IMR-90 (cell line): ENCODE results near the gene FIGLA. TPM values are rescaled to one million over a fixed set of nuclear protein-coding genes. Genes with fewer than 3 reads are reported as not detected.

Source experiments
- ATAC-seq: fragments of 200-7000 bp; cut with Tn5 transposase; 2 replicates; pipeline ENCODE4 v1.9.1; 2020; ENCODE audit warnings: low read depth, mild to moderate bottlenecking, moderate library complexity
- BruUV-seq: library from RNA; stranded (reverse); fragments of 400-500 nt; replicated peaks from 2 replicates; lab custom pipeline; 2021; lab: Mats Ljungman, UMichigan
- CTCF ChIA-PET: fragments of 300-600 bp; formaldehyde crosslinking; extraction: SDS; loops from one replicate; lab custom pipeline; 2021; ENCODE audit warnings: antibody characterized with exemption; lab: Yijun Ruan, JAX
- POLR2A ChIA-PET: fragments of 300-600 bp; sonication (Branson Sonifier 250); formaldehyde crosslinking; loops from one replicate; lab custom pipeline; 2022; ENCODE audit warnings: antibody characterized with exemption; ENCODE audit not compliant: unreplicated experiment; lab: Charles Lee
- DNase-seq: peaks from one replicate; pipeline ENCODE4 v3.0.0; 2013
- H2AFZ ChIP-seq: replicated peaks from 2 replicates; pipeline ENCODE3; 2013; ENCODE audit warnings: low read length, mild to moderate bottlenecking; ENCODE audit not compliant: poor library complexity
- H2AK5ac ChIP-seq: 2 replicates; pipeline ENCODE4 v1.6.1; 2013; ENCODE audit warnings: low read depth, low read length, inconsistent platforms
- H2AK9ac ChIP-seq: replicated peaks from 2 replicates; pipeline ENCODE3; 2013; ENCODE audit warnings: mild to moderate bottlenecking, low read depth, low read length, moderate library complexity; ENCODE audit not compliant: poor library complexity
- H2BK120ac ChIP-seq: 2 replicates; pipeline ENCODE4 v1.6.1; 2013; ENCODE audit warnings: low read depth, low read length, inconsistent platforms
- H2BK15ac ChIP-seq: 3 replicates; pipeline ENCODE4 v1.6.1; 2013; ENCODE audit warnings: low read depth, low read length, inconsistent platforms
- H2BK20ac ChIP-seq: 2 replicates; pipeline ENCODE4 v1.6.1; 2013; ENCODE audit warnings: low read depth, mild to moderate bottlenecking, inconsistent platforms, low read length, moderate library complexity
- H2BK5ac ChIP-seq: 2 replicates; pipeline ENCODE4 v1.6.1; 2013; ENCODE audit warnings: mild to moderate bottlenecking, low read depth, low read length, inconsistent platforms; ENCODE audit not compliant: poor library complexity, severe bottlenecking
- H3K14ac ChIP-seq: replicated peaks from 2 replicates; pipeline ENCODE4 v1.6.1; 2013; ENCODE audit warnings: low read depth, low read length, inconsistent platforms
- H3K18ac ChIP-seq: 2 replicates; pipeline ENCODE4 v1.6.1; 2013; ENCODE audit warnings: low read depth, low read length, control low read depth
- H3K23ac ChIP-seq: 2 replicates; pipeline ENCODE4 v1.6.1; 2013; ENCODE audit warnings: low read depth, low read length, inconsistent platforms
- H3K27ac ChIP-seq: 2 replicates; pipeline ENCODE4 v1.5.1; 2013; ENCODE audit warnings: mild to moderate bottlenecking, control low read depth, low read length; ENCODE audit not compliant: insufficient read depth
- H3K27me3 ChIP-seq: 2 replicates; pipeline ENCODE4 v1.6.1; 2013; ENCODE audit warnings: low read length; ENCODE audit not compliant: control insufficient read depth, insufficient read depth
- H3K36me3 ChIP-seq: 2 replicates; pipeline ENCODE4 v1.6.1; 2013; ENCODE audit warnings: low read length, mixed read lengths; ENCODE audit not compliant: control insufficient read depth, insufficient read depth
- H3K4ac ChIP-seq: 2 replicates; pipeline ENCODE4 v1.6.1; 2013; ENCODE audit warnings: low read depth, low read length, inconsistent platforms
- H3K4me1 ChIP-seq: 2 replicates; pipeline ENCODE4 v1.6.1; 2013; ENCODE audit warnings: low read length, mixed read lengths; ENCODE audit not compliant: control insufficient read depth, insufficient read depth
- H3K4me2 ChIP-seq: 2 replicates; pipeline ENCODE4 v1.6.1; 2013; ENCODE audit warnings: low read depth, mild to moderate bottlenecking, control low read depth, low read length, moderate library complexity
- H3K4me3 ChIP-seq: 2 replicates; pipeline ENCODE4 v1.5.1; 2013; ENCODE audit warnings: low read depth, mild to moderate bottlenecking, control low read depth, low read length, moderate library complexity; ENCODE audit not compliant: insufficient read depth
- H3K56ac ChIP-seq: 2 replicates; pipeline ENCODE4 v1.6.1; 2013; ENCODE audit warnings: low read length, inconsistent platforms; ENCODE audit not compliant: insufficient read depth; ENCODE audit errors: extremely low read depth
- H3K79me1 ChIP-seq, 2 experiments: 2 replicates each; pipeline ENCODE4 v1.6.1; 2013; ENCODE audit warnings: low read length in 2 of 2, inconsistent platforms in 1 of 2, low read depth in 1 of 2
- H3K9ac ChIP-seq: 2 replicates; pipeline ENCODE4 v1.6.1; 2013; ENCODE audit warnings: low read depth, low read length, control low read depth
- H3K9me1 ChIP-seq: 2 replicates; pipeline ENCODE4 v1.6.1; 2013; ENCODE audit warnings: low read length, inconsistent platforms; ENCODE audit not compliant: insufficient read depth
- H3K9me3 ChIP-seq: 2 replicates; pipeline ENCODE4 v1.6.1; 2013; ENCODE audit warnings: low read length; ENCODE audit not compliant: control insufficient read depth, insufficient read depth
- H4K20me1 ChIP-seq: 2 replicates; pipeline ENCODE4 v1.6.1; 2013; ENCODE audit warnings: low read length, inconsistent platforms; ENCODE audit not compliant: insufficient read depth
- H4K5ac ChIP-seq: 2 replicates; pipeline ENCODE4 v1.6.1; 2013; ENCODE audit warnings: mild to moderate bottlenecking, low read depth, low read length, control low read depth
- H4K8ac ChIP-seq, 2 experiments: 2 replicates each; pipeline ENCODE4 v1.6.1; 2013; ENCODE audit warnings: low read depth in 2 of 2, low read length in 2 of 2, control low read depth in 1 of 2, inconsistent platforms in 1 of 2
- H4K91ac ChIP-seq: 2 replicates; pipeline ENCODE4 v1.6.1; 2013; ENCODE audit warnings: low read depth, low read length, inconsistent platforms; ENCODE audit not compliant: insufficient read depth
- BHLHE40 ChIP-seq: fragments of 150-350 bp; IDR thresholded peaks from 2 replicates; pipeline ENCODE4 v1.6.1; 2016; ENCODE audit warnings: mild to moderate bottlenecking, low read depth, low read length
- ELK1 ChIP-seq: fragments of 150-350 bp; IDR thresholded peaks from 2 replicates; pipeline ENCODE4 v1.6.1; 2016; ENCODE audit warnings: low read depth, mild to moderate bottlenecking, low read length, moderate library complexity, borderline replicate concordance
- FOS ChIP-seq: fragments of 150-350 bp; IDR thresholded peaks from 2 replicates; pipeline ENCODE4 v1.6.1; 2016; ENCODE audit warnings: low read depth, low read length
- MAZ ChIP-seq: IDR thresholded peaks from 2 replicates; pipeline ENCODE4 v1.6.1; 2012; ENCODE audit warnings: low read depth, mild to moderate bottlenecking, low read length, improper control_type of control experiment, moderate library complexity, borderline replicate concordance
- MXI1 ChIP-seq: IDR thresholded peaks from 2 replicates; pipeline ENCODE4 v1.6.1; 2012; ENCODE audit warnings: low read depth, mild to moderate bottlenecking, low read length, moderate library complexity, borderline replicate concordance
- RCOR1 ChIP-seq: IDR thresholded peaks from 2 replicates; pipeline ENCODE4 v1.6.1; 2012; ENCODE audit warnings: mild to moderate bottlenecking, low read length, improper control_type of control experiment; ENCODE audit not compliant: insufficient replicate concordance
- SMC3 ChIP-seq: fragments of 150-350 bp; IDR thresholded peaks from 2 replicates; pipeline ENCODE4 v1.6.1; 2016; ENCODE audit warnings: low read depth, mild to moderate bottlenecking, antibody characterized with exemption, low read length, moderate library complexity
- USF2 ChIP-seq: fragments of 150-350 bp; IDR thresholded peaks from 2 replicates; pipeline ENCODE4 v1.6.1; 2017; ENCODE audit warnings: mild to moderate bottlenecking, antibody characterized with exemption, low read length, low read depth
- WGBS, 2 experiments: methylation state at CpG; one replicate each; pipeline versions ENCODE4 v1.1.5 to v1.1.7; 2013; ENCODE audit warnings: missing lambda C conversion rate in 2 of 2; ENCODE audit not compliant: insufficient read length in 1 of 2; ENCODE audit errors: extremely low coverage in 2 of 2; 5-methylcytosine and 5-hydroxymethylcytosine counted together
- dilution Hi-C: fragments of 300-500 bp; cut with HindIII; formaldehyde crosslinking; loops from one replicate; pipeline ENCODE4 v1.14.3; 2018; ENCODE audit warnings: low sequenced_read_pairs; ENCODE audit not compliant: unreplicated experiment
- in situ Hi-C: fragments of 300-500 bp; cut with MboI; formaldehyde crosslinking; loops from 3 replicates; pipeline ENCODE4 v1.14.3; 2019; ENCODE audit warnings: low sequenced_read_pairs, inconsistent platforms, mixed read lengths
- intact Hi-C: fragments of 100-400 bp; cut with micrococcal nuclease; formaldehyde crosslinking; loops from 2 replicates; pipeline ENCODE4 v1.10.0; 2022
- polyA plus RNA-seq, 3 experiments: library from polyadenylated mRNA; depleted of rRNA; stranded (reverse); fragments of >200 nt; gene quantifications; 2 replicates each; pipeline ENCODE4 v1.2.3, GENCODE V29; 2012; ENCODE audit warnings: low replicate concordance in 1 of 3
- total RNA-seq: library from RNA; depleted of rRNA; stranded (reverse); fragments of >200 nt; gene quantifications from 2 replicates; pipeline ENCODE4 v1.2.3, GENCODE V29; 2012

The FIGLA gene
- total and polyA plus RNA-seq, 2 of the 4 experiments (the other 2 are of a cell fraction), result not detected

GRCh38 chr2:70797506-70797905 is 7.1 kb upstream of the FIGLA start:
- no peaks in the 10 kb centered on the region for H3K79me1 ChIP-seq
- H2BK20ac ChIP-seq, result no peak overlapping the region
- no peak overlapping the region for H3K14ac ChIP-seq
- H3K27me3 ChIP-seq, result no peaks in the 10 kb centered on the region; the same call in none of the 2 replicates
- H3K27ac ChIP-seq, result no peak overlapping the region
- H3K4me1 ChIP-seq, result no peaks in the 10 kb centered on the region
- no TSS peak for BruUV-seq
- H3K18ac ChIP-seq, result no peak overlapping the region
- intact Hi-C loops (no loop called here), dilution Hi-C loops (no loop called here), in situ Hi-C loops (no loop called here)
- H2BK120ac ChIP-seq, result no peak overlapping the region
- no peaks in the 10 kb centered on the region for H3K36me3 ChIP-seq
- no peaks in the 10 kb centered on the region for H3K9me1 ChIP-seq
- ATAC-seq, result no peak
- H2BK15ac ChIP-seq, result no peak overlapping the region
- no peak overlapping the region for H3K56ac ChIP-seq
- no peaks in the 10 kb centered on the region; the same call in 1 of the 2 replicates for H3K9me3 ChIP-seq
- TF ChIP-seq USF2, result no peak
- no peak for TF ChIP-seq SMC3
- TF ChIP-seq MXI1, result no peak
- no peak for TF ChIP-seq RCOR1
- no peak for TF ChIP-seq ELK1
- TF ChIP-seq BHLHE40, result no peak
- TF ChIP-seq MAZ, result no peak
- TF ChIP-seq FOS, result no peak
- H3K4ac ChIP-seq, result no peak overlapping the region
- H2AK9ac ChIP-seq, result no peak overlapping the region
- H4K91ac ChIP-seq, result no peak overlapping the region
- no peak overlapping the region for H3K23ac ChIP-seq
- WGBS, 2 experiments, result 0% methylated on average over 1 of the region's 2 CpGs; no CpG with 5 or more reads in 1 of the 2 experiments
- H4K5ac ChIP-seq, result no peak overlapping the region
- no peak overlapping the region for H3K9ac ChIP-seq
- H3K4me3 ChIP-seq, result no peak overlapping the region
- no peak overlapping the region for H2AFZ ChIP-seq
- no peaks in the 10 kb centered on the region for H4K20me1 ChIP-seq
- no peak overlapping the region for H2AK5ac ChIP-seq
- POLR2A ChIA-PET, result no interaction called here
- DNase-seq, result no peak
- no peak overlapping the region for H3K4me2 ChIP-seq
- CTCF ChIA-PET, result no interaction called here
- no peak overlapping the region for H4K8ac ChIP-seq
- H2BK5ac ChIP-seq, result no peak overlapping the region
